Mammary epithelial cell (primary cell): ENCODE measurements around the gene NCK1.

Source experiments
- CTCF ChIP-seq, 2 donors: IDR thresholded peaks in 1 of 2; conservative IDR thresholded peaks in 1 of 2; 2 replicates each; pipeline ENCODE4 v1.5.1; 2011 to 2012; ENCODE audit warnings: inconsistent platforms in 2 of 2, low read length in 2 of 2, mild to moderate bottlenecking in 2 of 2, control low read depth in 1 of 2, low read depth in 1 of 2; ENCODE audit not compliant: insufficient read depth in 1 of 2; ENCODE audit errors: extremely low read depth in 1 of 2
- EZH2 ChIP-seq: IDR thresholded peaks from 2 replicates; pipeline ENCODE4 v1.6.1; 2012; ENCODE audit warnings: low read length, inconsistent platforms, borderline replicate concordance

DNA sequence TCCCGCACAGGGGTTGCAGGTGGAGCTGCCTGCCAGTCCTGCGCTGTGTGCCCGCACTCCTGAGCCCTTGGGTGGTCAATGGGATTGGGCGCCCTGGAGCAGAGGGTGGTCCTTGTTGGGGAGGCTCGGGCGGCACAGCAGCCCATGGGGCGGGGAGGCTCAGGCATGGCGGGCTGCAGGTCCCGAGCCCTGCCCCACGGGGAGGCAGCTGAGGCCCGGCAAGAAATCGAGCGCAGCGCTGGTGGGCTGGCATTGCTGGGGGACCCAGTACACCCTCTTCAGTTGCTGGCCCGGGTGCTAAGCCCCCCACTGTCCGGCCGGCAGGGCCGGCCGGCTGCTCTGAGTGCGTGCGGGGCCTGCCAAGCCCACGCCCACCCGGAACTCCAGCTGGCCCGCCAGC lies 27.9 kb downstream of the NCK1 start:
- TF ChIP-seq CTCF (conservative IDR thresholded peaks at IDR 0.05 in 1 of 2, IDR thresholded peaks at IDR 0.05 in 1 of 2; ENCODE audit: extremely low read depth in 1 of 2, insufficient read depth in 1 of 2, low read depth in 1 of 2, low read length in 2 of 2) (no peak), EZH2 (no peak)
